Activated T-cell treated with anti-CD3 and anti-CD28 coated beads for 1 hour (primary cell): Measurements from ENCODE around the gene SLC10A6.

Source experiments
- DNase-seq: peaks from one replicate; pipeline ENCODE4 v3.0.0-alpha.2; 2020; ENCODE audit warnings: low read depth

The SLC10A6 gene

GRCh38 chr4:86775061-86775460, 74.1 kb downstream of the SLC10A6 start:
- DNase-seq, result no peak
